SH-SY5Y (cell line): ENCODE results near the gene NCLN.

ENCODE experiments used
- GATA2 ChIP-seq: IDR thresholded peaks from 2 replicates; pipeline ENCODE4 v1.6.1; 2011; ENCODE audit warnings: mild to moderate bottlenecking, low read depth, low read length
- GATA3 ChIP-seq: IDR thresholded peaks from 2 replicates; pipeline ENCODE4 v1.6.1; 2011; ENCODE audit warnings: low read depth, mild to moderate bottlenecking, low read length, moderate library complexity

- TF ChIP-seq GATA3 (no peak), GATA2 (no peak)
These were observed 6.6 kb upstream of the NCLN start for GRCh38 chr19:3178973-3179738.
